ENCODE measurements around the gene STK10. TPM values are rescaled to one million over a fixed set of nuclear protein-coding genes. Genes with fewer than 3 reads are reported as not detected.

The STK10 gene
- total and polyA plus RNA-seq, 2 of the 8 experiments (the other 6 are each of a cell fraction or from before 2014, with no cell fraction given): 10.5 to 21.4 TPM

- no peak overlapping the region for H3K9ac ChIP-seq (replicated peaks in 1 of 4; ENCODE audit: extremely low read depth in 1 of 4, low read depth in 3 of 4, low read length in 3 of 4)
- no peak for TF ChIP-seq HDAC2 (IDR thresholded peaks at IDR 0.05; ENCODE audit: borderline replicate concordance in 1 of 2, low read depth in 2 of 2, low read length in 2 of 2)
- no peak for TF ChIP-seq FOSL1 (IDR thresholded peaks at IDR 0.05; ENCODE audit: insufficient read depth, low read depth, low read length)
- DNase-seq (ENCODE audit: low read depth in 1 of 2, low spot score in 2 of 2): no peak
Measured at GRCh38 chr5:172131690-172132089, 56.3 kb downstream of the STK10 start.

More at GRCh38 chr5:172131690-172132089, 56.3 kb downstream of the STK10 start:
- ChIA-PET CTCF (ENCODE audit: partially characterized antibody) (interaction anchor here (0.8 to 1.3 kb wide), 2 partner anchors 32 to 202 kb away, joined by 3 to 5 read pairs; no protein-coding TSS in a partner anchor), POLR2A (ENCODE audit: partially characterized antibody) (no interaction called here)
- FAIRE-seq: no peak
- Histone ChIP-seq H2AK5ac (ENCODE audit: low read depth, low read length) (no peak overlapping the region), H2BK12ac (ENCODE audit: low read depth, low read length) (no peak overlapping the region), H3K56ac (replicated peaks; ENCODE audit: insufficient read length, low read depth, low read length) (no peak overlapping the region), H4K20me1 (replicated peaks in 1 of 2; ENCODE audit: control insufficient read depth in 1 of 2, insufficient read depth in 2 of 2, low read length in 2 of 2) (no peaks in the 10 kb centered on the region), H3K4me2 (ENCODE audit: insufficient read depth in 1 of 2, low read depth in 2 of 2, low read length in 2 of 2) (no peak overlapping the region), H3K23me2 (ENCODE audit: low read depth, low read length) (peaks cover 2% of the 10 kb centered on the region; the same call in 1 of the 2 replicates), H4K8ac (ENCODE audit: extremely low read depth, insufficient read depth, low read length) (no peak overlapping the region), H3K27ac (ENCODE audit: low read depth, low read length) (no peak overlapping the region), H2BK120ac (replicated peaks; ENCODE audit: low read depth, low read length) (no peak overlapping the region), H3K36me3 (ENCODE audit: control insufficient read depth in 2 of 4, insufficient read depth in 4 of 4, low read length in 3 of 4) (no peaks in the 10 kb centered on the region), H2BK5ac (ENCODE audit: low read depth, low read length) (no peak overlapping the region), H3K79me2 (ENCODE audit: control insufficient read depth in 1 of 2, insufficient read depth in 2 of 2, low read length in 2 of 2) (no peaks in the 10 kb centered on the region), H2BK20ac (ENCODE audit: low read length) (no peak overlapping the region), H3K14ac (ENCODE audit: insufficient read length) (no peak overlapping the region), H4K91ac (replicated peaks; ENCODE audit: insufficient read length, low read length) (no peak overlapping the region), H4K5ac (ENCODE audit: insufficient read length, low read depth, low read length) (no peak overlapping the region), H3K18ac (ENCODE audit: extremely low read depth, low read length) (no peak overlapping the region), H2BK15ac (ENCODE audit: low read length) (no peak overlapping the region), H3K4me1 (replicated peaks in 1 of 4; ENCODE audit: control insufficient read depth in 3 of 4, insufficient read depth in 4 of 4, low read length in 3 of 4) (no peaks in the 10 kb centered on the region), H3K4ac (replicated peaks; ENCODE audit: insufficient read length, low read depth, low read length) (no peak overlapping the region), H2AFZ (ENCODE audit: low read length) (no peak overlapping the region), H3K27me3 (replicated peaks in 1 of 4; ENCODE audit: control insufficient read depth in 3 of 4, extremely low read depth in 1 of 4, insufficient read depth in 3 of 4, low read length in 3 of 4) (no peaks in the 10 kb centered on the region), H3K9me3 (ENCODE audit: insufficient read depth in 2 of 2, low read depth in 1 of 2, low read length in 1 of 2) (no peaks in the 10 kb centered on the region; a peak in 1 of 4 replicates), H3K23ac (ENCODE audit: insufficient read length) (no peak overlapping the region), H3K4me3 (ENCODE audit: extremely low read depth in 1 of 4, insufficient read depth in 2 of 4, low read depth in 3 of 4, low read length in 4 of 4) (no peak overlapping the region), H3K79me1 (ENCODE audit: low read depth, low read length) (no peaks in the 10 kb centered on the region)
- 94% methylated on average over 2 of the region's 2 CpGs; no CpG with 5 or more reads in 1 of the 2 experiments for WGBS, 2 experiments (ENCODE audit: extremely low coverage in 1 of 2, insufficient coverage in 1 of 2, insufficient read length in 1 of 2, insufficient replicate concordance in 2 of 2, low coverage in 1 of 2, low lambda C conversion rate in 2 of 2, missing lambda C conversion rate in 1 of 2)

Measured in H1 (cell line).